ENCODE measurements around the gene TMEM163.

DNA sequence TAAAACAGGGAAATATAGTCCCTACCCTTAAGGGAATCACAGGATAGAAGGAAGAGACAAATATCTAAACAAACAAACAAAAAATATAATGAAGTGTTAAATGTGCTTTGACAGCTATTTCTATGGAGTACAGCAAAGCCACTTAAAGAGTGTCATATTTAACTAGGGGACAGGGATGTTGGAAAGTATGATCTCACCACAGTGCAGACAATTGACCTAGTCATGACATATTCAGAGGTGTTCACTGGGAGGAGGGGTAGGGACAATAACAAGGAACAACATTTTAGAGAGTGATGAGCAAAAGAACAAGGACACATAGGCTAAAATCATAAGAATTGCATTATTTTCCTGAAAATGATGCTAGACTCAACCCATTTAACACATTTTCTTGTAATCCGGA lies 107.5 kb downstream of the TMEM163 start:
- no peak for TF ChIP-seq POLR2A (IDR thresholded peaks at IDR 0.05; ENCODE audit: low read depth, low read length)
- TF ChIP-seq PAX5 (IDR thresholded peaks at IDR 0.05; ENCODE audit: insufficient read depth, low read length, severe bottlenecking) = no peak
- TF ChIP-seq TAF1 (IDR thresholded peaks at IDR 0.05; ENCODE audit: low read depth, low read length) = no peak
- no peak for TF ChIP-seq POU2F2 (IDR thresholded peaks at IDR 0.05; ENCODE audit: low read depth, low read length)
- no peak for TF ChIP-seq POLR2AphosphoS5 (IDR thresholded peaks at IDR 0.05; ENCODE audit: low read depth, low read length)
- TF ChIP-seq SPI1 (IDR thresholded peaks at IDR 0.05; ENCODE audit: low read depth, low read length) = no peak
